ENCODE results near the gene RNF220.

The RNF220 gene

GRCh38 chr1:44590475-44590874 is 185.4 kb downstream of the RNF220 start:
- Mint-ChIP-seq H3K36me3 (no peaks in the 10 kb centered on the region), H3K27me3 (peaks cover 0 to 3% of the 10 kb centered on the region in 2 donors), H3K9me3 (no peaks in the 10 kb centered on the region), H3K4me1 (no peaks in the 10 kb centered on the region), H3K4me3 (no peak overlapping the region), H3K27ac (no peak overlapping the region)
- no peak for ATAC-seq (replicated peaks)
- DNase-seq = no peak

DNA sequence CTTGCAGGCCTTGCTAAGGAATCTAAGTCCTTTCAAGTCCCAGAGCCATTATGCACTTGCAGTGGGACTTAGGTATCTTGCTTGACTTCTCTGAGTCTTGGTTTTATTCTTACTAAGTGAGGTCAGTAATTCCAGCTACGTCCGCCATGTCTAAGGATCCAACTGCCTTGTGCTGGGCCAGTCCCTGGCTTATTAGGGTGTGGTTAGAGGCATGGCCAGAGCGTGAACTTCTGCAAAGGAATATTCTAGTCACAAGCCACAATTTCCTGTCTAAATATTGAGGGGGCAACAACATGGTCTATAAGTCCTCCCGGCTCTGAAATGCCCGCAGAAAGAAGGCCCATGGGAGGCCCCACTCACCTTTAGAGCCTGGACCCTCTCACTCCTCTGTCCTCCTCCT is 186.3 kb downstream of the RNF220 start:
- DNase-seq = no peak
- Mint-ChIP-seq H3K4me1 (no peaks in the 10 kb centered on the region), H3K36me3 (no peaks in the 10 kb centered on the region), H3K27ac (no peak overlapping the region), H3K27me3 (peaks cover 0 to 6% of the 10 kb centered on the region in 2 donors), H3K9me3 (no peaks in the 10 kb centered on the region), H3K4me3 (no peak overlapping the region)
- ATAC-seq (replicated peaks) = no peak

DNA sequence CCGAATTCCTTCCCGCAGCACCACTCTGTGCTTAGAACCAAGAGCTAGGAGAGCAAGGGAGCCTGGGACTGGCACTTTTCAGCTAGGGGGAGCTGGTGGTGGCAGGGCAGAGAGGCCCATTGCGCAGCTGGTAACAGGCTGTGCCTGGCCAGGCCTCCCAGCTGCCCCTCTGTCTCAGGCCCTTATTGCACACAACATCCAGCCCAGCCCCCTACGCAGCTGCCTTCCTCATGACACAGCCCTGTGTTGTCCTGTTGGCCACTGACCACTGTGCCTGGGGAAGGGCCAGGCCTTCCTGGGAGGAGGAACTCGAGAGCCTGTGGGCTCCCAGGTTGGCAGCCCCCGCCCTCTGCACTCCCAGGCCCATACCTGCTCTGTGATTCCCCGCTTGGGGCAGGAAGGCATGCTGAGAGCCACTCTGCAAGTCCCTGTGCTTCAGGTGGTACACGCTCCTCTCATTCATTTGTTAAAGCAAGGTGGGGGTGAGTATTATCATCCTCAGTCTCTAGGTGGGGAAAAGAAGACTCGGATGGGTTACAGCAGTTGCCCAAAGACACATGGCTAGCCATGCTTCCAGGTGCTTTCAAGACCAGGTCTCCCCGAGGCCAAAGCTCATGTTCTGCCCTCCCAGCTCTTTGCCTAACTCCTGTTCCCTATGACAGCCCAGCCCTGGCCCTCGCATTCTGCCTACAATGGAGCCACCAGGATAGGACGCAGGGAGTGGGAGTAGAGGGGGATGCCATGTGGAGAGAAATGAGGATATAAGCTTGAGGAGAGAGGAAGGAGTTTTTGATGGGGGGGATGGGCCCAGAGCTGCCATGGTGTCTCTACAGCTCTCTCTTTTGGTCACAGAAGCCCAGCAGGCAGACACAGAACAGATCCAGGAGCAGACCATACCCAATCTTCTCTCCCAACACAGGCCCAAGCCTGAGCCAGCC is 187.4 kb downstream of the RNF220 start:
- no peaks in the 10 kb centered on the region for H3K36me3 Mint-ChIP-seq
- DNase-seq (no peak), ATAC-seq (replicated peaks) (no peak)

GRCh38 chr1:44594353-44594752 is 189.3 kb downstream of the RNF220 start:
- peaks cover 0 to 12% of the 10 kb centered on the region in 2 donors for H3K27me3 Mint-ChIP-seq
- no peak overlapping the region for H3K27ac Mint-ChIP-seq
- DNase-seq (no peak), ATAC-seq (replicated peaks) (no peak)
- no peaks in the 10 kb centered on the region for H3K4me1 Mint-ChIP-seq
- H3K36me3 Mint-ChIP-seq = no peaks in the 10 kb centered on the region
- no peak overlapping the region for H3K4me3 Mint-ChIP-seq
- H3K9me3 Mint-ChIP-seq = no peaks in the 10 kb centered on the region

More for the DNA sequence above, 187.4 kb downstream of the RNF220 start:
- H3K9me3 Mint-ChIP-seq = no peaks in the 10 kb centered on the region
- H3K27ac Mint-ChIP-seq = no peak overlapping the region
- H3K27me3 Mint-ChIP-seq = peaks cover 0 to 8% of the 10 kb centered on the region in 2 donors
- H3K4me3 Mint-ChIP-seq = no peak overlapping the region
- no peaks in the 10 kb centered on the region for H3K4me1 Mint-ChIP-seq

DNA sequence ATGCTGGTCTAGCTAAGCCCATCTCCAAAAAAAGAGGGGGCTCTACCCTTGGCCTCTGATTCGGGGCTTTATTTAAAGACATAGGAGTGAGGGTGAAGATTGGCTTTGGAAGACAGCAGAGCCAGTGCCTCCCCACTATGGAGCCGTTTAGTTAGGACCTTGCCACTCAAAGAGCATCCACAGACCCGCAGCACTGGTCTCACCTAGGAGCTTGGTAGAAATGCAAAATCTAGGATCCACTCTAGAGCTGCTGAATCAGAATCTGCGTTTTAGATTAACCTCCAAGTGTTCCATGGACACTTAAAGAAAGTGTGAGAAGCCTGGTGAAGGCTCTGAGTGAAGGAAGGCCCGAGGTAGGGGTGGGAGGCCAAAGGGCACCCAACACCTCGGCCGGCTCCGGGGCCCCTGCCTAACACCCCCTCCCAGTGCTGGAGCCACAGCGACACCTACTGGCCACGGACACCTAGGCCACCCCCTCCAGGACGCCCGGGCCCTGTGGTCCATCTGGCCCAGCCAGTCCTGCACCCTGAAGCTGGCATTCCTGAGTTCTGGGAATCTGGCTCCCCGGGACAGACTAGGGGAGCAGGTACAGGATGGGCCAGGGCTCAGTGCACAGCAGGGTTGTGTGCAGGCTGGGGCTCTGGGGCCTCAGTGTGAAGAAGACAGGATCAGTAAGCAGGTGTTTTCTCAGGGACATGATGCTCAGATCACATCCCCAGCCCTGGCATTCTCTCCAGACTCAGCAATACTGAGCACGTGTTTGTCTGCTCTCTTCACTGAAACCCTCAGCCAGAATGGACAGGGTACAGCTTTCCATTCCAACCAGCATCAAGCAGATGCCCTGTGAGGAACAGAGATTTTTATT is 190.0 kb downstream of the RNF220 start:
- Mint-ChIP-seq H3K27ac (no peak overlapping the region), H3K36me3 (no peaks in the 10 kb centered on the region), H3K4me1 (no peaks in the 10 kb centered on the region), H3K9me3 (no peaks in the 10 kb centered on the region), H3K27me3 (peaks cover 0 to 12% of the 10 kb centered on the region in 2 donors), H3K4me3 (no peak overlapping the region)
- ATAC-seq (replicated peaks) = peak; percentile 96 to 99
- DNase-seq = peak; percentile 55

- Mint-ChIP-seq H3K4me1 (no peaks in the 10 kb centered on the region), H3K9me3 (no peaks in the 10 kb centered on the region), H3K4me3 (no peak overlapping the region), H3K27ac (no peak overlapping the region), H3K36me3 (no peaks in the 10 kb centered on the region), H3K27me3 (peaks cover 0 to 12% of the 10 kb centered on the region in 2 donors)
- DNase-seq (no peak), ATAC-seq (replicated peaks) (no peak)
Observed at GRCh38 chr1:44596511-44596910, 191.5 kb downstream of the RNF220 start.

GRCh38 chr1:44598167-44598566 is 193.1 kb downstream of the RNF220 start:
- ATAC-seq (replicated peaks) (no peak), DNase-seq (no peak)
- no peak overlapping the region for H3K27ac Mint-ChIP-seq
- H3K9me3 Mint-ChIP-seq = no peaks in the 10 kb centered on the region
- H3K36me3 Mint-ChIP-seq = no peaks in the 10 kb centered on the region
- H3K4me3 Mint-ChIP-seq = no peak overlapping the region
- peaks cover 0 to 12% of the 10 kb centered on the region in 2 donors for H3K27me3 Mint-ChIP-seq
- no peaks in the 10 kb centered on the region for H3K4me1 Mint-ChIP-seq

GRCh38 chr1:44602634-44603628 is 197.9 kb downstream of the RNF220 start:
- Mint-ChIP-seq H3K36me3 (no peaks in the 10 kb centered on the region), H3K9me3 (no peaks in the 10 kb centered on the region), H3K4me1 (no peaks in the 10 kb centered on the region), H3K27ac (no peak overlapping the region), H3K27me3 (no peaks in the 10 kb centered on the region), H3K4me3 (no peak overlapping the region)
- ATAC-seq (replicated peaks) (no peak), DNase-seq (no peak)

- no peaks in the 10 kb centered on the region for H3K36me3 Mint-ChIP-seq
- H3K9me3 Mint-ChIP-seq = no peaks in the 10 kb centered on the region
- H3K4me3 Mint-ChIP-seq = no peak overlapping the region
- H3K27ac Mint-ChIP-seq = no peak overlapping the region
- H3K27me3 Mint-ChIP-seq = no peaks in the 10 kb centered on the region
- ATAC-seq (replicated peaks) = no peak
- no peaks in the 10 kb centered on the region for H3K4me1 Mint-ChIP-seq
- no peak for DNase-seq
Observed at GRCh38 chr1:44603718-44604117, 198.7 kb downstream of the RNF220 start.

GRCh38 chr1:44604157-44604955 is 199.3 kb downstream of the RNF220 start:
- H3K27me3 Mint-ChIP-seq = no peaks in the 10 kb centered on the region
- H3K4me1 Mint-ChIP-seq = no peaks in the 10 kb centered on the region
- no peaks in the 10 kb centered on the region for H3K36me3 Mint-ChIP-seq
- H3K27ac Mint-ChIP-seq = no peak overlapping the region
- DNase-seq = no peak
- ATAC-seq (replicated peaks) = no peak
- no peaks in the 10 kb centered on the region for H3K9me3 Mint-ChIP-seq
- no peak overlapping the region for H3K4me3 Mint-ChIP-seq

- DNase-seq (no peak), ATAC-seq (replicated peaks) (no peak)
- H3K36me3 Mint-ChIP-seq = no peaks in the 10 kb centered on the region
- no peak overlapping the region for H3K27ac Mint-ChIP-seq
- no peaks in the 10 kb centered on the region for H3K27me3 Mint-ChIP-seq
- no peaks in the 10 kb centered on the region for H3K4me1 Mint-ChIP-seq
- H3K9me3 Mint-ChIP-seq = no peaks in the 10 kb centered on the region
- H3K4me3 Mint-ChIP-seq = no peak overlapping the region
Observed at GRCh38 chr1:44605914-44606615, 201.0 kb downstream of the RNF220 start.

GRCh38 chr1:44606701-44607281 is 201.7 kb downstream of the RNF220 start:
- no peak overlapping the region for H3K4me3 Mint-ChIP-seq
- no peaks in the 10 kb centered on the region for H3K36me3 Mint-ChIP-seq
- no peak overlapping the region for H3K27ac Mint-ChIP-seq

More at GRCh38 chr1:44606701-44607281, 201.7 kb downstream of the RNF220 start:
- DNase-seq (no peak), ATAC-seq (replicated peaks) (no peak)
- Mint-ChIP-seq H3K9me3 (no peaks in the 10 kb centered on the region), H3K27me3 (no peaks in the 10 kb centered on the region), H3K4me1 (no peaks in the 10 kb centered on the region)

Data from stimulated activated naive B cell treated with anti-CD40 and anti-IgM and Interleukin-4, amounts not matched to agents 10 μg/mL and 1 μg/mL and 100 μg/mL, for 72 hours (primary cell).